Endothelial cell of umbilical vein (primary cell): ENCODE measurements around the gene BMPR2.
A peak's percentile ranks its signal among the peaks of the same experiment; 100 is the strongest.

Experiments used
- CTCF ChIP-seq, 2 donors: IDR thresholded peaks; 1 replicate in 1 of 2; 2 replicates in 1 of 2; pipeline ENCODE4 v1.5.1; 2011; ENCODE audit warnings: low read length in 2 of 2, mild to moderate bottlenecking in 2 of 2, moderate library complexity in 2 of 2, control low read depth in 1 of 2, inconsistent platforms in 1 of 2, low read depth in 1 of 2; ENCODE audit not compliant: insufficient read depth in 1 of 2; ENCODE audit errors: extremely low read depth in 1 of 2
- EZH2 ChIP-seq: IDR thresholded peaks from 2 replicates; pipeline ENCODE4 v1.6.1; 2012; ENCODE audit warnings: borderline replicate concordance, low read depth, mild to moderate bottlenecking, moderate library complexity, low read length, inconsistent platforms; ENCODE audit not compliant: severe bottlenecking
- MYC ChIP-seq: IDR thresholded peaks from one replicate; pipeline ENCODE4 v1.6.1; 2011; ENCODE audit warnings: mild to moderate bottlenecking, low read depth, low read length
- POLR2AphosphoS5 ChIP-seq: IDR thresholded peaks from 2 replicates; pipeline ENCODE4 v1.6.1; 2012; ENCODE audit warnings: low read depth, mild to moderate bottlenecking, control low read depth, low read length, moderate library complexity; ENCODE audit not compliant: insufficient read depth

- no peak for TF ChIP-seq CTCF (IDR thresholded peaks at IDR 0.05; ENCODE audit: extremely low read depth in 1 of 2, insufficient read depth in 1 of 2, low read depth in 1 of 2, low read length in 2 of 2)
- no peak for TF ChIP-seq MYC
- no peak for TF ChIP-seq EZH2
- peak; percentile 45 for TF ChIP-seq POLR2AphosphoS5
Measured at GRCh38 chr2:202373490-202373889, 2.6 kb upstream of the BMPR2 start.
